GM12801 (cell line): ENCODE measurements around the gene CRCP.

Experiments
- CTCF ChIP-seq: IDR thresholded peaks from one replicate; pipeline ENCODE4 v1.5.1; 2011; ENCODE audit warnings: control low read depth; ENCODE audit not compliant: insufficient read length; ENCODE audit errors: extremely low read depth

Gene CRCP

GRCh38 chr7:66164356-66164755 is 49.7 kb downstream of the CRCP start:
- TF ChIP-seq CTCF: no peak

GRCh38 chr7:66167773-66168387 is 53.2 kb downstream of the CRCP start:
- TF ChIP-seq CTCF: no peak

GRCh38 chr7:66169616-66170015 is 55.0 kb downstream of the CRCP start:
- TF ChIP-seq CTCF: no peak

GRCh38 chr7:66170309-66171231 is 55.9 kb downstream of the CRCP start:
- TF ChIP-seq CTCF: no peak

GRCh38 chr7:66173856-66174255 is 59.2 kb downstream of the CRCP start:
- TF ChIP-seq CTCF: no peak

GRCh38 chr7:66176914-66177313 is 62.3 kb downstream of the CRCP start:
- no peak for TF ChIP-seq CTCF

GRCh38 chr7:66178258-66178657 is 63.6 kb downstream of the CRCP start:
- no peak for TF ChIP-seq CTCF
